Stimulated activated memory B cell treated with anti-CD40 and anti-IgM and Interleukin-4, amounts not matched to agents 10 μg/mL and 1 μg/mL and 100 μg/mL, for 72 hours (primary cell): ENCODE data around the gene AP1G1.
A peak's percentile ranks its signal among the peaks of the same experiment; 100 is the strongest.
"Not testable (repeated sequence)": the region's sequence is repeated elsewhere in the genome, so short reads cannot be mapped to it uniquely, and the experiment has no call there.

Experiments used
- ATAC-seq: fragments of 150-1000 bp; cut with Tn5 transposase; 2 replicates; pipeline ENCODE4 v1.10.0; 2021
- H3K27ac Mint-ChIP-seq: one replicate; pipeline ENCODE4 v1.8.0; 2022; ENCODE audit warnings: mild to moderate bottlenecking, mixed read lengths
- H3K27me3 Mint-ChIP-seq: one replicate; pipeline ENCODE4 v1.8.0; 2022; ENCODE audit warnings: mixed read lengths
- H3K36me3 Mint-ChIP-seq: one replicate; pipeline ENCODE4 v1.8.0; 2022; ENCODE audit warnings: mixed read lengths
- H3K4me1 Mint-ChIP-seq: one replicate; pipeline ENCODE4 v1.8.0; 2022; ENCODE audit warnings: mixed read lengths
- H3K4me3 Mint-ChIP-seq: one replicate; pipeline ENCODE4 v1.8.0; 2022; ENCODE audit warnings: mild to moderate bottlenecking, moderate library complexity, mixed read lengths
- H3K9me3 Mint-ChIP-seq: one replicate; pipeline ENCODE4 v1.8.0; 2022; ENCODE audit warnings: mixed read lengths

Gene AP1G1

DNA sequence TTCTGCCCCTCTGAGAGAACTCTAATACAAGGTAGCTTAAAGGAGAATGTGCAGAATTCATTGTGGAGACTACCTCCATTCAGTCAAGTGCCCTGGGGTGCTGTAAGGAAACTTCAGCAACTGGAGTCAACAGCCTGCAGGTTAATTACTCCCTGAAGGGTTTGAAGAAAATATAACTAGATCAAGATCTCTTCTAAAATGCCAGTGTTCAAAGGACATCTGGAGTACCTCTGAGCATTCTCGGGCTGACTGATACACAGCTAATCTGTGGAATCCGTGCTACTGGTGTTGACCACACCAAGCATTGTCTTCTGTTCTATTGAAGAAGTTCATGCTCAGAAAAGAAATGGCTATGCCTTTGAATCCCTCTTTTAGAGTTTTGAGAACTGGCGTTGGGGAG is 25.7 kb upstream of the AP1G1 start:
- Mint-ChIP-seq H3K27ac (no peak overlapping the region), H3K4me1 (no peaks in the 10 kb centered on the region), H3K27me3 (no peaks in the 10 kb centered on the region), H3K9me3 (no peaks in the 10 kb centered on the region), H3K36me3 (no peaks in the 10 kb centered on the region), H3K4me3 (no peak overlapping the region)
- no peak for ATAC-seq

DNA sequence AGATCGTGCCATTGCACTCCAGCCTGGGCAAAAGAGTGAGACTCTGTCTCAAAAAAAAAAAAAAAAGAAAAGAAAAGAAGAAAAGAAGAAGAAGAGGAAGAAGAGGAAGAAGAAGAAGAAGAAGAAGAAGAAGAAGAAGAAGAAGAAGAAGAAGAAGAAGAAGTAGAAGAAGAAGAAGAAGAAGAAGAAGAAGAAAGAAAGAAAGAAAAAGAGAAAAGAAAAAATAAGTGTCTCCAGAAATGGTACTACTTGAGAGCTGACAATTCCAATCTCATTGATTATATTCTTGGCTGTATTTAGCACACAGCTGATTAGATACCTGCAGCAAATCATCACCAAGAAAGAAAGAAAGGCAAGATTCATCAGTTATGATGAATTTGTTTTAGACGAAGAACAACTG is 23.5 kb upstream of the AP1G1 start:
- not testable (repeated sequence) for H3K27ac Mint-ChIP-seq

DNA sequence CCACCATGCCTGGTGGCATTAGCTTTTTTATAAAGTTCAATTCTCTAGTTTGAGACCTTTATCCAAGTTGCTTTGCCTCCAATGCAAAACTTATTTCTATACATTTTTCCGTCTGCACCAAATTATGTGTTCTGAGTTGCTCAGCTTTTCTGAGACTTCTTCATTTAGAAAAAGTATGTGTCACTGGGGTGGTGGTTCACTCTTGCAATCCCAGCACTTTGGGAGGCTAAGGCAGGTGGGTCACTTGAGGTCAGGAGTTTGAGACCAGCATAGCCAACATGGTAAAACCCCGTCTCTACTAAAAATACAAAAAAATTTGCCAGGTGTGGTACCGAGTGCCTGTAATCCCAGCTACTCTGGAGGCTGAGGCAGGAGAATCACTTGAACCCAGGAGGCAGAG is 23.1 kb upstream of the AP1G1 start:
- H3K9me3 Mint-ChIP-seq, ATAC-seq, H3K4me3 Mint-ChIP-seq, H3K36me3 Mint-ChIP-seq, H3K27ac Mint-ChIP-seq, H3K4me1 Mint-ChIP-seq, H3K27me3 Mint-ChIP-seq: not testable (repeated sequence)

More for the DNA sequence above, 23.5 kb upstream of the AP1G1 start:
- H3K9me3 Mint-ChIP-seq, H3K4me3 Mint-ChIP-seq, H3K36me3 Mint-ChIP-seq, H3K4me1 Mint-ChIP-seq, H3K27me3 Mint-ChIP-seq, ATAC-seq: not testable (repeated sequence)

DNA sequence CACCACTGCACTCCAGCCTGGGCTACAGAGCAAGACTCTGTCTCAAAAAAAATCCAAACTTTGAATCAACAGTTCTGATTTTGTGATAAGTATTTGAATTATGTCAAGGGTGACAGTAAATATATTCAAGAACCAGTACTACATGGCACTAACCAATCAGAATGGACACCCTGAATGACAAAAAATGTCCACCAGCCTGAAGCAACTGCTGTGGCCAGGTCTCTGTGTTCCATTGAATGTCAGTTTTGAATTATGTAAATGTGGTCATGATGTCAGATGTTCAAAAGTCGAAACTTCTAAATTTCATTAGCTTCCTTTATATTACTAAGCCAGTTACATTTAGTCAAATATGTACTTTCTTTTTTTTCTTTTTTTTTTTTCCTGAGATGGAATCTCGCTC is 21.7 kb upstream of the AP1G1 start:
- Mint-ChIP-seq H3K27ac (no peak overlapping the region), H3K9me3 (no peaks in the 10 kb centered on the region), H3K4me3 (no peak overlapping the region), H3K27me3 (no peaks in the 10 kb centered on the region), H3K4me1 (no peaks in the 10 kb centered on the region), H3K36me3 (peaks cover 15% of the 10 kb centered on the region)
- ATAC-seq, result no peak

DNA sequence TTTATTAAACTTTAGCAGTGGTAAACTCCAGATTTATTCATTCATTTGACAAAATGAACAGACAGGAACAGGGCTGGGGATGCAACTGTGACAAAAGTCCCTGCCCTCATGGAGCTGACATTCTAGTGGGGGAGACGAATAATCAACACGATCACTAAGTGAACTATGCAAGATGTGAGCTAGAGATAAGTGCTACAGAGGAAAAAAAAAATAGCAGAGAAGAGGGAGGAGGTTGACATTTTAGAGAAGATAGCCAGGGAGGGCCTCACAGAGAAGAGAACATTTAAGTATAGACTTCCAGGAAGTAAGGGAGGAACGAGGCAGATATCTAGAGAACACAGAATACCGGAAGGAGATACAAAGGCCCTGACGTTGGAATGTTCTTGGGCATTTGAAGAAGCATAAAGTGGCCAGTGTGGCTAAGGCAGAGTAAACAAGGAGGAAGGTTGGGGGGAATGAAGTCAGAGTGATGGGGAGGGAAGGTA is 17.9 kb upstream of the AP1G1 start:
- Mint-ChIP-seq H3K4me3 (no peak overlapping the region), H3K9me3 (no peaks in the 10 kb centered on the region), H3K36me3 (peaks cover 17% of the 10 kb centered on the region), H3K4me1 (no peaks in the 10 kb centered on the region), H3K27ac (no peak overlapping the region), H3K27me3 (no peaks in the 10 kb centered on the region)
- no peak for ATAC-seq

DNA sequence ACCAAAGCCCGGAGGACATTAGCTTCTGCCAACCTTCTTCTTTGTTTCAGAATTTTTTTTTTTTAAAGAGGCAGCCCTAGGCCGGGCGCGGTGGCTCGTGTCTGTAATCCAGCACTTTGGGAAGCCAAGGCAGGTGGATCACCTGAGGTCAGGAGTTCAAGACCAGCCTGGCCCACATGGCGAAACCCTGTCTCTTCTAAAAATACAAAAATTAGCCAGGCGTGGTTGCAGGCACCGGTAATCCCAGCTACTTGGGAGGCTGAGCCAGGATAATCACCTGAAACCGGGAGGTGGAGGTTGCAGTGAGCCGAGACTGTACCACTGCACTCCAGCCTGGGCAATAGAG is 8.5 kb upstream of the AP1G1 start:
- not testable (repeated sequence) for H3K9me3 Mint-ChIP-seq, ATAC-seq, H3K36me3 Mint-ChIP-seq, H3K27me3 Mint-ChIP-seq
- Mint-ChIP-seq H3K4me1 (peaks cover 42% of the 10 kb centered on the region), H3K4me3 (peak overlapping the region; percentile 50), H3K27ac (peak overlapping the region; percentile 96)

DNA sequence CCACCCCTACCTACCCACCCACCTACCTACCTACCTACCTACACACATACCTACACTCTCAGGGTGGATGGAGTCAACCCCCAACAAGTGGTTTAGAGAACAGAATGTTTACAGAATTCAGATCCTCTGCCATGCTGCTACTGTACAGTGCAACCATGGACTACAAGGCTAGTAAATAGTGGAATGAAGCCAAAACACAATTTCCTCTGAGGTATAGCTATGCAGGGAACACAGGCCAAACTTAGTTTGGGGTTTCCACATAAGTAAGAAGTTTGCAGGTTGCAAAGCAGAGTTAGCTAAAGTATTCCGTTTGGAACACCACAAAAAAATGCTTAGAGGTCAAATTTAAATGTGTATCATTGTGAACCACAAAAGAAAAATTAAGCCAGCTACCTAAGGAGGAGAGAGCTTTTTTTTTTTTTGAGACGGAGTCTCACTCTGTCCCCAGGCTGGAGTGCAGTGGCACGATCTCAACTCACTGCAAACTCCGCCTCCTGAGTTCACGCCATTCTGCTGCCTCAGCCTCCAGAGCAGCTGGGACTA is 2.7 kb upstream of the AP1G1 start:
- H3K36me3 Mint-ChIP-seq, result peaks cover 9% of the 10 kb centered on the region
- no peak overlapping the region for H3K27ac Mint-ChIP-seq
- peaks cover 17% of the 10 kb centered on the region for H3K4me1 Mint-ChIP-seq
- ATAC-seq, result no peak
- H3K4me3 Mint-ChIP-seq, result no peak overlapping the region
- no peaks in the 10 kb centered on the region for H3K9me3 Mint-ChIP-seq
- H3K27me3 Mint-ChIP-seq, result no peaks in the 10 kb centered on the region

DNA sequence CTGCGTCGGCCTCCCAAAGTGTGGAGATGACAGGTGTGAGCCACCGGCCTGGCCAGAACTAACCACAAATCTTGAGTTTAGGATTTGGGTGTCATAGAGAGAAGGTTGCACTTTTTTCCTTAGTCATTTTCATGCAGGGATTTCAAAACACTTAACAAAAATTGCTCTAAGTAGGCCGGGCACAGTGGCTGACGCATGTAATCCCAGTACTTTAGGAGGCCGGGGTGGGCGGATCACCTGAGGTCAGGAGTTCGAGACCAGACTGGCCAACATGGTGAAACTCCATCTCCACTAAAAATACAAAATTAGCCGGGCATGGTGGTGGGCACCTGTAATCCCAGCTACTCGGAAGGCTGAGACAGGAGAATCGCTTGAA is 1.5 kb upstream of the AP1G1 start:
- not testable (repeated sequence) for H3K36me3 Mint-ChIP-seq, ATAC-seq, H3K27me3 Mint-ChIP-seq, H3K9me3 Mint-ChIP-seq
- Mint-ChIP-seq H3K27ac (peak overlapping the region; percentile 100), H3K4me3 (peak overlapping the region; percentile 94), H3K4me1 (peaks cover 11% of the 10 kb centered on the region)

DNA sequence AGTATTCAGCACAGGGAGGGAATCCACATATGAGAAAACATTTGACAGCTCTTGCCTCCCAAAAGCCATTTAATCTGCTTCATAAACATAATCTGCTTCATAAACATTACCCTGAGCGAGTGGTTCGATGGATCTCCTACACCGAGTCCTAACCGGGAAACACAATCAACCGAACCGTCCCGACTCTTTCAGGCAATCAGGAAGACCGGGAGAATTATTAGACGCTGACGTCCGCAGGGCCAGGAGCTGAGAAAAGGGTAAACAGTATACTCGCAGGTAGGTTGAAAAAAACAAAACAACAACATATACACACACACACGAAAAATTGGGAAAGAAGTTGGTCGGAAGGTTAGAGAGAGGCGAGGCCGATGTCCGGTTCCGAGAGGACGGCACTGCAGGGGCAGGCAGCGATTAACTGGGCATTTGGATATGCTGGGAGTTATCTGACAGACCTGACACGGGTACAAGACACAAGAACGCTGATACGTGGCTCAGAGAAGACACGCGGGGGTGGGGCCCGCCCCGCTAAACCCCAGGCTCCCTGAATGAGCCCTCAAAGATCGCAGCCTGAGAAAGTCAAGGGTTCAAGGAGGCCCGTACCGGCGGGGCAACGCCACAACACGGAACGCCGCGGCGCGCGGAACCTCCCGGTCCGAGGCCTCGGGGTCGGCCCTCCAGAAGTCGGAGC is 585 bp downstream of the AP1G1 start:
- H3K4me3 Mint-ChIP-seq, result peak overlapping the region; percentile 94
- peak; percentile 56 for ATAC-seq
- H3K36me3 Mint-ChIP-seq, result peaks cover 9% of the 10 kb centered on the region
- peak overlapping the region; percentile 100 for H3K27ac Mint-ChIP-seq
- H3K9me3 Mint-ChIP-seq, result no peaks in the 10 kb centered on the region
- H3K27me3 Mint-ChIP-seq, result no peaks in the 10 kb centered on the region
- peaks cover 22% of the 10 kb centered on the region for H3K4me1 Mint-ChIP-seq

DNA sequence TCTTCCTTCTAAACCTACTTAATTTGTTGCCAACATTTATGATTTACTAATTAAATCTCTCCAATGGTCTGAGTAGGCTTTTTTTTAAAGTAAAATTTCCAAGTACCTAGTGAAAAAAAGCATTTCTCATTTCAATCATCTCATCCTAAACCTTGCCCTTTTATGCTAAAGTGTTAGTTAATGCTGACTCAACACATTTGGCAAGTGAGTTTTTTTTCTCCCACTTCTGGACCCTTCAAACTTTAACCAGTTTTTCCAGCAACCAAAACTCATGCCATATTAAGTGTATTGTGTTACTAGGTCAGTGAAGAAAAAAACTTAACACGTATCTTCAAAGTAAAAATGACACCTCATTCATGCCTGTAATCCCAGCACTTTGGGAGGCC is 5.3 kb downstream of the AP1G1 start:
- no peak overlapping the region for H3K4me3 Mint-ChIP-seq
- no peaks in the 10 kb centered on the region for H3K9me3 Mint-ChIP-seq
- H3K4me1 Mint-ChIP-seq, result peaks cover 28% of the 10 kb centered on the region
- no peaks in the 10 kb centered on the region for H3K27me3 Mint-ChIP-seq
- no peak for ATAC-seq
- peaks cover 20% of the 10 kb centered on the region for H3K36me3 Mint-ChIP-seq
- H3K27ac Mint-ChIP-seq, result no peak overlapping the region

DNA sequence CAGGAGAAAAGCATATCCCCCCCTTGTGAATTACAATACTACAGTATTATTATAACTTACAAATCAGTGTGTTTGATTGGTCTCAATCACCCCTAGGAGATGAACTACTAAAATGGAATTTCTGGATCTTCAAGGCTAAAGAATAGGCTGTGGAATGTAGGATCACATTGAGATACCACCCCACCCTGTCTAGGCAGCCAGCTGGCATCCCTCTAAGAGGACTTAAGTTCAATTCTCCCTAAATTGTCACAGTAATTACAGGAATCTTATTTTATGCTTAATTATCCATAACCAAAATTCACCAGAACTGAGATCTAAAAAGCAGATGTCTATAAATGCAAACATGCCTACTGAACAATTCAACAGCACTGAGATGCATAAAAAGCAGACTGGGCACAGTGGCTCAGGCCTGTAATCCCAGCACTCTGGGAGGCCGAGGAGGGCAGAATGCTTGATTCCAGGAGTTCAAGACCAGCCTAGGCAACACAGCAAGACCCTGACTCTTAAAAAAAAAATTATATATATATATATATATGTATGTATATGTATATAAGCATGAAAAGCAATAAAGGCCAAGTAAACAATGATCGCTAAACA is 12.0 kb downstream of the AP1G1 start:
- no peak for ATAC-seq
- Mint-ChIP-seq H3K27ac (no peak overlapping the region), H3K36me3 (peaks cover 35% of the 10 kb centered on the region), H3K27me3 (no peaks in the 10 kb centered on the region), H3K9me3 (no peaks in the 10 kb centered on the region), H3K4me1 (peaks cover 53% of the 10 kb centered on the region), H3K4me3 (no peak overlapping the region)

DNA sequence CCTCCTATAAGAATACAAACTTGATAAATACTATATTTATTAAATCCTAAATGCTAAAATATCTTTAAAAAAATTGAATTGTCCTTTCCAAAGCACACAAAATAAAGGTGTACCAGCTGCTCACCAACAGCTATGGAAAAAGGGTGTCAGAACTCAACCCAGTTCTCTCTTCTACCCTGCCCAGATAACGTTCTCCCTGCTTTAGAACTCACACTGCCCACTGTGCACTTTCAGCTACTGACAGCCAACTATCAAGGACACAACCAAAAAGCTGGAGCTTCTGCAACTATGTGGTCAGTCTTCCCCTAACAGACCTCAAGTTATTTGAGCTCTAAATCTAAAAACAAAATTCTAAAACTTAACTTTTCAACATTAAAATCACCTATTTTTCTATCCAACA is 13.7 kb downstream of the AP1G1 start:
- peak overlapping the region; percentile 49 for H3K27ac Mint-ChIP-seq

DNA sequence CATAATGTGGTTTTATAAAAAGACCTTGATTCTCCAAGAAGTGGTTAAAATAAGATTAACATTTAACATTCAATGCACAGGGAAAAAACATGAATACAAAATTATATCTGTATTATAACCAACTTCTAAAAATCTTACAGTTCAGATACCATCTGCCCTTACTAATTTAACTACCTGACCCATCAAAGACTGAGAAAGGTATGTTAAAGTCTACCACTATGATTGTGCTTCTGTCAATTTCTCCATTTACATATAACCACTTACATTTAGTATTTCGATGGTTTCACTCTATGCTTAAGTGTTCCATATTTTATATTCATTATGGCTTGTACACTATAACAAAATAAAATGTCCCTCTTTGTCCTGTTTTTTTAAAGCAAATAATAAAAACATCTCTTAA is 14.6 kb downstream of the AP1G1 start:
- H3K27me3 Mint-ChIP-seq, result no peaks in the 10 kb centered on the region
- H3K4me3 Mint-ChIP-seq, result no peak overlapping the region
- ATAC-seq, result no peak
- peaks cover 36% of the 10 kb centered on the region for H3K36me3 Mint-ChIP-seq
- no peak overlapping the region for H3K27ac Mint-ChIP-seq
- H3K4me1 Mint-ChIP-seq, result peaks cover 71% of the 10 kb centered on the region
- H3K9me3 Mint-ChIP-seq, result no peaks in the 10 kb centered on the region

More for the DNA sequence above, 13.7 kb downstream of the AP1G1 start:
- H3K4me1 Mint-ChIP-seq, result peaks cover 67% of the 10 kb centered on the region
- ATAC-seq, result no peak
- no peaks in the 10 kb centered on the region for H3K27me3 Mint-ChIP-seq
- H3K36me3 Mint-ChIP-seq, result peaks cover 35% of the 10 kb centered on the region
- no peaks in the 10 kb centered on the region for H3K9me3 Mint-ChIP-seq
- H3K4me3 Mint-ChIP-seq, result no peak overlapping the region

DNA sequence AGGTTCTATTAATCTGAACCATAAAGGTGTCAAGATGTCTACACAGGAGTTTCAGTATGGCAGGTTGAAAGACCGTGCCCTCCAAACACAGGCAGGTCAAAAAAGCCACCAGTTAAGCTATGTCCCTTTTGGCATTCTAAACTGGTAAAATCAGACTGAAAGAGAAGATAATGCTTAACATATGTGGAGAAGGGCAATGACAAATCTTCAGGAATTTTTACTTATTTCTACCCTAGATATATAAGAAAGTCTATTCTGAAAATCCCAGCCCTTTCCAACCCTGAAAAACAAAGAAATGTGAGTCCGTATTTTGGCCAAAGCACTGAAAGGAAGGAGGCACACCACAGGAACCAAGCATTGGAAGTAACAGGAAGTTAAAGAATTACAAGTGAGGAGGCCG is 16.5 kb downstream of the AP1G1 start:
- no peaks in the 10 kb centered on the region for H3K27me3 Mint-ChIP-seq
- H3K4me3 Mint-ChIP-seq, result no peak overlapping the region
- no peaks in the 10 kb centered on the region for H3K9me3 Mint-ChIP-seq
- peaks cover 42% of the 10 kb centered on the region for H3K36me3 Mint-ChIP-seq
- H3K27ac Mint-ChIP-seq, result no peak overlapping the region
- peaks cover 65% of the 10 kb centered on the region for H3K4me1 Mint-ChIP-seq
- no peak for ATAC-seq

DNA sequence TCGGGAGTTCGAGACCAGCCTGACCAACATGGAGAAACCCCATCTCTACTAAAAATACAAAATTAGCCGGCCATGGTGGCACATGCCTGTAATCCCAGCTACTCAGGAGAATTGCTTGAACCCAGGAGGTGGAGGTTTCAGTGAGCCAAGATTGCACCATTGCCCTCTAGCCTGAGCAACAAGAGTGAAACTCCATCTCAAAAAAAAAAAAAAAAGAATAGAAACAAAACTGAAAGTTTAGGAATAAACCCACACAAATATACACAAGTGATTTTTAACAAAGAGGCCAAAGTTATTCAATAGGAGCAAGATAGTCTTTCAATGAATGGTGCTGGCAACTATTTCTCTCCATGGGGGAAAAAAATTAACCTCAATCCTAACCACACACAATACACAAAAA is 18.3 kb downstream of the AP1G1 start:
- not testable (repeated sequence) for H3K27me3 Mint-ChIP-seq, H3K9me3 Mint-ChIP-seq, H3K4me3 Mint-ChIP-seq, ATAC-seq
- H3K27ac Mint-ChIP-seq, result peak overlapping the region; percentile 60
- peaks cover 52% of the 10 kb centered on the region for H3K4me1 Mint-ChIP-seq
- peaks cover 35% of the 10 kb centered on the region for H3K36me3 Mint-ChIP-seq

DNA sequence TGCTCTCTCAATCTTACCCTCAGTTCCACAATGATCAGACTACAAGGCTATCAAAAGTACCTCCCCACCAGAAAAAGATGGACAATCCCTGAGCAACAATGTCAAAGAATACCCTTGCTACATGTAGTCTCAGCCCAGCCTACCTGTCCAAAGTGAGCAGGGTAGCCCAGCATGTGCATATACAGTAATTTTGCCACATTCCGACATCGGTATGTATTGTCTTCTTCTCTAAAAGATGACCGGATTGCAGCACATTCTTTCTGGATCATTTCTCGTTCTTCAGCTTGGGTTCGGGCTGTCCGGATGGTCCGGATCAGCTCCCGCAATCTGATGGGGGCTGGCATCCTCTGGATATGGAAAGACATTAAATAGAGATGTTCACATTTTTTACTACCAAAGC is 19.5 kb downstream of the AP1G1 start:
- Mint-ChIP-seq H3K27me3 (no peaks in the 10 kb centered on the region), H3K36me3 (peaks cover 35% of the 10 kb centered on the region), H3K4me3 (no peak overlapping the region), H3K4me1 (peaks cover 50% of the 10 kb centered on the region), H3K27ac (no peak overlapping the region), H3K9me3 (no peaks in the 10 kb centered on the region)
- no peak for ATAC-seq
